Measurements from ENCODE around the gene C6orf136. TPM values are rescaled to one million over a fixed set of nuclear protein-coding genes. Genes with fewer than 3 reads are reported as not detected.

Gene C6orf136
- polyA plus RNA-seq, 1 donor (not counting 4 experiments of a cell fraction or from before 2014, with no cell fraction given): 7.8 TPM

DNA sequence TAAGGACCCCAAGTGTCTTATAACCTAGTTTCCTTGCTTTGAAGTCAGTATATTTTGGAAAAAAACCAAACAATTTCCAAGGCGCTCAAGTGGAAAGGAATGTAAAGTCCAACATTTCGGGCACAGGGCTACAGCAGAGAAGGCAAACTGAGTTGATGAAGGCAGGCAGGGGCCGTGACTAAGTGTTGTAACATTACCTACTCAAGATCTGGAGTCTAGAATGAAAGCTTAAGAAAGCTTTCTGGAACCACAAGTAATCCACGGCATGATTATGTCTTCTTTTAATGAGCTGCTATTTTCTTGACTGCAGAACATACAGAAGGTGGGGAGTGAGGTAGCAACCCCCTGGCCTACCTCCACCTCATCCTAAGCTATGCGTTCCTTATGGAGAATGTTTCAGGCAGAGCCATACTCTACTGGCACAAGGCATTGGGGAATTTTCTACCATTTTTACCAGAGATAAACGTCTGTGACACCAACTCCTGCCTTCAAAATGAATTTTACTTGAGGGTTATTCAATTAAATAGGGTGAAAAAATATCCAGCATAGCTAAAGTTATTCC, 34.2 kb upstream of the C6orf136 start:
- DNase-seq (ENCODE audit: low read depth, low spot score): no peak
- H3K4me2 ChIP-seq (ENCODE audit: control insufficient read depth, extremely low read depth, insufficient read depth, low read depth, low read length): peak overlapping the region; percentile 4

GRCh38 chr6:30613251-30614043, 33.5 kb upstream of the C6orf136 start:
- dilution Hi-C loops (cut with MboI; ENCODE audit: extremely low pct_ligation_motif_present, low sequenced_read_pairs): no loop called here
- DNase-seq (ENCODE audit: low read depth, low spot score): no peak
- Histone ChIP-seq H3K4me2 (ENCODE audit: control insufficient read depth, extremely low read depth, insufficient read depth, low read depth, low read length) (peak overlapping the region; percentile 100), H3K9ac (ENCODE audit: control insufficient read depth, extremely low read depth, insufficient read depth, low read length) (peak overlapping the region; percentile 2), H3K4me3 (ENCODE audit: control insufficient read depth in 2 of 3, extremely low read depth in 1 of 3, insufficient read depth in 2 of 3, low read depth in 1 of 3, low read length in 3 of 3) (no peak overlapping the region), H3K4me1 (ENCODE audit: control insufficient read depth, extremely low read depth, insufficient read depth, low read length) (peaks cover 24% of the 10 kb centered on the region), H4K20me1 (ENCODE audit: control insufficient read depth, extremely low read depth, insufficient read depth, low read length) (peaks cover 8% of the 10 kb centered on the region), H3K79me2 (ENCODE audit: control insufficient read depth, insufficient read depth, low read length) (peaks cover 40% of the 10 kb centered on the region), H3K36me3 (ENCODE audit: control insufficient read depth in 2 of 2, extremely low read depth in 1 of 2, insufficient read depth in 2 of 2, low read length in 2 of 2) (peaks cover 12 to 37% of the 10 kb centered on the region in 2 experiments), H3K9me3 (ENCODE audit: control insufficient read depth, low read depth, low read length) (no peaks in the 10 kb centered on the region), H3K9me1 (ENCODE audit: control insufficient read depth, extremely low read depth, insufficient read depth, low read length) (peaks cover 3% of the 10 kb centered on the region), H3K27me3 (ENCODE audit: control insufficient read depth, extremely low read depth, insufficient read depth, low read length) (no peaks in the 10 kb centered on the region), H2AFZ (ENCODE audit: control insufficient read depth, low read length) (no peak overlapping the region), H3K27ac (ENCODE audit: control insufficient read depth, insufficient read depth, low read length) (peak overlapping the region; percentile 54)
- no peak for TF ChIP-seq EZH2 (IDR thresholded peaks at IDR 0.05; ENCODE audit: low read length)
- TF ChIP-seq, protein P1, sequence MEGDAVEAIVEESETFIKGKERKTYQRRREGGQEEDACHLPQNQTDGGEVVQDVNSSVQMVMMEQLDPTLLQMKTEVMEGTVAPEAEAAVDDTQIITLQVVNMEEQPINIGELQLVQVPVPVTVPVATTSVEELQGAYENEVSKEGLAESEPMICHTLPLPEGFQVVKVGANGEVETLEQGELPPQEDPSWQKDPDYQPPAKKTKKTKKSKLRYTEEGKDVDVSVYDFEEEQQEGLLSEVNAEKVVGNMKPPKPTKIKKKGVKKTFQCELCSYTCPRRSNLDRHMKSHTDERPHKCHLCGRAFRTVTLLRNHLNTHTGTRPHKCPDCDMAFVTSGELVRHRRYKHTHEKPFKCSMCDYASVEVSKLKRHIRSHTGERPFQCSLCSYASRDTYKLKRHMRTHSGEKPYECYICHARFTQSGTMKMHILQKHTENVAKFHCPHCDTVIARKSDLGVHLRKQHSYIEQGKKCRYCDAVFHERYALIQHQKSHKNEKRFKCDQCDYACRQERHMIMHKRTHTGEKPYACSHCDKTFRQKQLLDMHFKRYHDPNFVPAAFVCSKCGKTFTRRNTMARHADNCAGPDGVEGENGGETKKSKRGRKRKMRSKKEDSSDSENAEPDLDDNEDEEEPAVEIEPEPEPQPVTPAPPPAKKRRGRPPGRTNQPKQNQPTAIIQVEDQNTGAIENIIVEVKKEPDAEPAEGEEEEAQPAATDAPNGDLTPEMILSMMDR (optimal IDR thresholded peaks at IDR 0.05 in 1 of 3, IDR thresholded peaks at IDR 0.05 in 1 of 3, conservative IDR thresholded peaks at IDR 0.05 in 1 of 3; ENCODE audit: extremely low read depth in 1 of 3, insufficient read depth in 2 of 3, low read length in 3 of 3): no peak
- no peak for FAIRE-seq

More for the DNA sequence above, 34.2 kb upstream of the C6orf136 start:
- TF ChIP-seq EZH2 (IDR thresholded peaks at IDR 0.05; ENCODE audit: low read length): no peak
- TF ChIP-seq, protein P1 (optimal IDR thresholded peaks at IDR 0.05 in 1 of 3, IDR thresholded peaks at IDR 0.05 in 1 of 3, conservative IDR thresholded peaks at IDR 0.05 in 1 of 3; ENCODE audit: extremely low read depth in 1 of 3, insufficient read depth in 2 of 3, low read length in 3 of 3): no peak
- Histone ChIP-seq H3K27ac (ENCODE audit: control insufficient read depth, insufficient read depth, low read length) (peak overlapping the region; percentile 23), H3K36me3 (ENCODE audit: control insufficient read depth in 2 of 2, extremely low read depth in 1 of 2, insufficient read depth in 2 of 2, low read length in 2 of 2) (peaks cover 13 to 38% of the 10 kb centered on the region in 2 experiments), H4K20me1 (ENCODE audit: control insufficient read depth, extremely low read depth, insufficient read depth, low read length) (peaks cover 8% of the 10 kb centered on the region), H3K9me3 (ENCODE audit: control insufficient read depth, low read depth, low read length) (no peaks in the 10 kb centered on the region), H3K4me3 (ENCODE audit: control insufficient read depth in 2 of 3, extremely low read depth in 1 of 3, insufficient read depth in 2 of 3, low read depth in 1 of 3, low read length in 3 of 3) (no peak overlapping the region), H2AFZ (ENCODE audit: control insufficient read depth, low read length) (no peak overlapping the region), H3K9me1 (ENCODE audit: control insufficient read depth, extremely low read depth, insufficient read depth, low read length) (peaks cover 3% of the 10 kb centered on the region), H3K4me1 (ENCODE audit: control insufficient read depth, extremely low read depth, insufficient read depth, low read length) (peaks cover 24% of the 10 kb centered on the region), H3K27me3 (ENCODE audit: control insufficient read depth, extremely low read depth, insufficient read depth, low read length) (no peaks in the 10 kb centered on the region), H3K9ac (ENCODE audit: control insufficient read depth, extremely low read depth, insufficient read depth, low read length) (no peak overlapping the region), H3K79me2 (ENCODE audit: control insufficient read depth, insufficient read depth, low read length) (peaks cover 37% of the 10 kb centered on the region)
- dilution Hi-C loops (cut with MboI; ENCODE audit: extremely low pct_ligation_motif_present, low sequenced_read_pairs): no loop called here
- no peak for FAIRE-seq

Data from keratinocyte (primary cell).